Activated CD8-positive, alpha-beta memory T cell treated with anti-CD3 and anti-CD28 coated beads, Interleukin-2, amount 50 U/mL, for 24 hours (primary cell): ENCODE measurements around the gene FBXO11.

Source experiments
- DNase-seq: peaks from one replicate; pipeline ENCODE4 v3.0.0-alpha.2; 2020; ENCODE audit errors: extremely low read depth

The FBXO11 gene

DNA sequence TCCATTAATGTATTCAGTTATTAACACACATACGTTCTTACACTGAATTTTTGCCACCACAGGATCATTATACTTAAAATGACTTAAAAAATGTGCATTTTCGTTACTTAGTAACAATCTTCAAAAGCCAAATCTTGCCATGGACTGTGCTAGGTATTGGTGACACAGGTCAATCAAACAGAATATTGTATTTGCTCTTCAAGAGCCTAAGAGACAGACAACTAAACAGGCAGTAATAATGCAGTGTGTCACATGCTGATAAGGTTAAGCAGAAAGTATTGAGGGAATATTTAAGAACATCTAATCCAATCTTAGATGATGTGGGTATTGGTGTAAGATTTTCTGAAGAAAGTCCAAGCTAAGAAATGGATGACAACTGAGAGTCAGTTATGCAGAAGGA, 56.9 kb downstream of the FBXO11 start:
- DNase-seq: no peak

DNA sequence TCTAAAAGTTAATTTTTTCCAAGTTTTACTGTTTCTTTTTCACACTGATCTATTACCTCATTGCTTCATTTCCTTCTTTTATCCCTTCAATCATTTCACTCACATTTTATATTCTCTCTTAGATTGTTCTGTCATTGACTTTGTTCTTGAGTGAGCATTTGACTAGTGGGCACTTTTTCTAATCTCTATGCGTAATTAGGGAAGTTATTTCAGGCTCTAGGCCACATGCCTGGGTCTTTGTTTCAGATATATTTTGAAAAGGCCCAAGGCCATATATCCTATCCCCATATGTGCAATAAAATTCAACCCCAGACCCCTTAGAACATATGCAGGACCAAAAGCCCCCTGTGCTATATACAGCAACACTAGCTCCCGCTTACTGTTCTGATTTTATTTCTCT, 62.1 kb downstream of the FBXO11 start:
- no peak for DNase-seq

DNA sequence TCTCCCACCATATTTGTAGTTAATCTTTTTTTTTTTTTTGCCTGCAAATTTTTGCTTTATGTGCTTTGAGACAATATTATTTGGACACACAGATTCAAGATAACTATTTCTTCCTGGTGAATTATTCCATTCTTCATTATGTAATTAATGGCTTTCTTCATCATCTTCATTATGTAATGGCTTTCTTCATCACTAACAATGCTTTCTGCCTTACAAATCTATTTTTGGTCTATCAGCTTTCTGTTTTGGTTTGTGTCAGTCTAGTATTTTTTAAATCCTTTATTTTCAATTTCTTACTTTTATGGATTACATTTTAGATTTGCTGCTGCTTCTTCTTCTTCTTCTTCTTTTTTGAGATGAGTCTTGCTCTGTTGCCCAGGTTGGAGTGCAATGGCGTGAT, 62.9 kb downstream of the FBXO11 start:
- DNase-seq: no peak

DNA sequence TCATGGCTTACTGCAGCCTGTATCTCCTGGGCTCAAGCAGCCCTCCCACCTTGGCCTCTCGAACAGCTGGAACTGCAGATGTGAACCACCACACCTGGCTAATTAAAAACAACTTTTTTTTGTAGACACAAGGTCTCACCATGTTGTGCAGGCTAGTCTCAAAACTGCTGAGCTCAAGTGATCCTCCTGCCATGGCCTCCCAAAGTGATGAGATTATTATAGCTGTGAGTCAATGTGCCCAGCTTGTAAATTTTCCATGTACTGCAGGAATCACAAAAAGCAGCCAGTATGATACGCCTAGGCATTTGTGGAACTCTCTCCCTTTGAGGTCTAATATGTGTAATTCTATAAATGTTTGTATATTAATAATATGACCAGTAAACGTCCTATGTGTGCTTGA, 63.5 kb downstream of the FBXO11 start:
- DNase-seq: no peak

DNA sequence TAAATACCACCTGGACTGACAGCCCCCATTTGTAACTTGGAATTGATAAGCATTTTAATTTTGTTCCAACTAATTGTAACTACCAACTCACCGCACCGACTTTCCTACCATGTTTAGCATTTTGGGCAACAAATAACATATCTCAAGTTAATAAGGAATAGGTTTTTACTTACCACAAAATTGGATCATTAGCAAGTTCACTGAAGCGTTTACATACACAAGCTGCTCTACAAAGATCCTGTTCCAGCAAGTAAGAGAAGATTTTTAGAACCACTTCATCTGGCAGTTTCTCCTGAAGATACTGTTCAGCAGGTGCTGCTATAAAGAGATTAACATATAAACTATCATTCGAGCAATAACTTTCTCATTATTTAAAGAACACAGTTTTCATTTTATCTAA, 67.6 kb downstream of the FBXO11 start:
- DNase-seq: no peak

DNA sequence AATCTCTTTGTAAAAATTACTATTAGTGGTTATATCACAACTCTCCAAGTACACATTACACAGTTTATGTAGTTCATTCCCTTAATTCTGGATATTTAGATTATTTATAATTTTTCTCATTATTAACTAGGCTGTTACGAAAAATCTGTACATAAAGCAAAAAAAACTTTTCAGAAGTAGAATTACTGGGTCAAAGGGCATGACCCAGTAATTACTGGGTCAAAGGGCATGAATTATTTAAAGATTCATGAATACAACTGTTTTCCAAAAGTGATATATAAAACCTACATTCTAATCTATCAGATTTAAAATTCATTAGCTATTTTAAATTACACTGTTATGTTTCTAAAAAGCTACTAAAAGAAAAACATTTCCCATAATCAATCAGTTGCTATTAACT, 68.0 kb downstream of the FBXO11 start:
- no peak for DNase-seq

DNA sequence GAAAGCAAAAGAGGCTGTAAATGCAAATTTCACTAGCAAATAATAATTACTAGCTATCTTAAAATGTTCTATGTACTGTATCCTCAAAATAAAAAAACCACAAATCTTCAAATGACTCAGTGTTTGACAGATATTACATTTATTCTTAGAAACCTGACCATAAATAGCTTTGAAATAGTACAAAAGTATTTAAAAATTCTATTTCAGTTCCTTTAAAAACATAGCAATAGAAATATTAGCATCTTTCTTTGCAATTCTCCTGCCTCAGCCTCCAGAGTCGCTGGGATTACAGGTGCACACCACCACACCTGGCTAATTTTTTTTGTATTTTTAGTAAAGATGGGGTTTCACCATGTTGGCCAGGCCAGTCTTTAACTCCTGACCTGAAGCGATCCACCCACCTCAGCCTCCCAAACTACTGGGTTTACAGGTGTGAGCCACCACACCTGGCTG, 72.8 kb downstream of the FBXO11 start:
- DNase-seq: no peak

DNA sequence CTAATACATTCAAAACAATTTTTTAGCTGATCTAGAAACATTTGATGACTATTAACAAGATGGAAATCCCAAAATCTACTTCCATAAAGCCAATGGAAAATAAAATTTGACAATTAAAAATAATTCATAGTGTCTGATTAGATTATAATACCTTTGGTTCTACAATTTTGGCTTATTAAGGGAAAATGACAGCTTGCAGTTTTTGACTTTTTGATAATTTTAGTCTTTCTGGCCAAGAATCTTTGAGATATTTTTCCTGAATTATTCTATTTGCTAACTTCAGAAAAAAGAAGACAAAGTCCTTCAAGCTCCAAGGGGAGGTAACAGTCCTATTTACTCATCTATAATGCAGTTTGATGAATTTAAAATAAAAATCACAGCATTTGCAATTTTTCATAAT, 83.8 kb downstream of the FBXO11 start:
- DNase-seq: no peak

DNA sequence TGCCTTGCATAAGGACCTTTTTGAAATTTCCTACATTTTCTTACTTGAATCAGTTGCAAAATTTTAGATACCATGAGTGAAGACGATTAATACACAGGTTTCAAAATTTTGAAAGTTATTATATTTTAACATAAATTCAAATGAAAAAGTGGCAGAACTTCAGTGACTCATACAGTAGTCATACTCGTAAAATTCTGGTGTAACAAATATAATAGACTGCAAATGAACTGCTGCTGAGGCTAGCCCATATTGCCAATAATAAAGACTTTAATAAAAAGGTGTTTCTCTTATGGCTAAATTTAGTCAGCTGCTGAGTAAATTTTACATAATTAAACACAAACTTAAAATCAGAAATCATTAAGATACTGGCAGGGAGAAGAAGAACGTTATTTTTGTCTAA, 86.5 kb downstream of the FBXO11 start:
- no peak for DNase-seq

DNA sequence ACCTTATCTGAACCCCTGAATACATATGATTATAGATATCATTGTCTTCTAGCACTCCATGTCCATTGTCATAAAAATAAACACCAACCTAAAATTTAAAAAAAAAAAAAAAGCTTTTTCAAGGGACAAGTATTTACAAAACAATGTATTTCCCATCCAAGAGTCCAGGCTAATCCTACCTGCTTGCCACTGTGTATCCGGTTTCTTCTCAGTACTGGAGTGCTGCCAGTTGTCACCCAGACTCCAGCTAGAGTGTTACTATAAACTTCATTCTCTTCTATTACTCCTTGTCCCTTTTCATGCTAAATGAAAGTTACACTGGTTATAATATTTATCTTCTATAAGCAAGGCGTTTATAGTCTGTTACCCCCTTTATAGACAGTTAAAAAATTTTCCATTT, 87.5 kb downstream of the FBXO11 start:
- DNase-seq: no peak

DNA sequence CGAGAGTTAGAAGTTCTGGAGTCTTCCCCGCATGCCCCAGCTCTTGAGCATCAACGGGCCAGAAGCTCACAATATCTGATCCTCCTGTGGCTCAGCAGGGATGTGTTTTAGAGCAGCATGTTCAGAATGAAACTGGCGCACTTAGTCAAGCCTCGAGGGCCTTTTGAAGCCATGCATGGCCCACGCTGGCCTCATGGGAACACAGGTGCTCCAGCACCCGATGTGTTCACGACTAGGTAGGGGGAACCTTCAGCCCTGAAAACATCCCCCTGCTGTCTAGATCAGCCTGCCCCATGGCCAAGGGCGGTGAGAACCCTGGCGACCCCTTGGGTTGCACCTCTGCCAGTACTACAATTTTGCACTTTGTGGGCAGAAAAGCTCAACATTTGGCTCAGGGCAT, 90.5 kb downstream of the FBXO11 start:
- no peak for DNase-seq

DNA sequence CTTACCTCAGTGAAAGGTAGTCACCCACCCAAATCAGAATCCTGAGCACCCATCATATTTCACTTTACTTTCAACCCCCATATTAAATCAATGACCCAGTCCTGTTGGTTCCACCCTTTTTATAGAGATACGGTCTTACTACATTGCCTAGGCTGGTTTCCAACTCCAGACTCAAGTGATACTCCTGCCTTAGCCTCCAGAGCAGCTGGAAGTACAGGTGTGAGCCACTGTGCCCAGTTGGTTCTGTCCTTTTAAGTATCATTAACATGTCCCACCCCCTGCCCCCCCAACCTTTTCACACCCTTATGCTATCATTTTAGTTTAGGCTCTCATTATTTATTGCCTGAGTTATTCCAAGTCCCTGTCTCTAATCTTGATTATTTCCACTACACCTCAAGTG, 94.6 kb downstream of the FBXO11 start:
- DNase-seq: no peak

DNA sequence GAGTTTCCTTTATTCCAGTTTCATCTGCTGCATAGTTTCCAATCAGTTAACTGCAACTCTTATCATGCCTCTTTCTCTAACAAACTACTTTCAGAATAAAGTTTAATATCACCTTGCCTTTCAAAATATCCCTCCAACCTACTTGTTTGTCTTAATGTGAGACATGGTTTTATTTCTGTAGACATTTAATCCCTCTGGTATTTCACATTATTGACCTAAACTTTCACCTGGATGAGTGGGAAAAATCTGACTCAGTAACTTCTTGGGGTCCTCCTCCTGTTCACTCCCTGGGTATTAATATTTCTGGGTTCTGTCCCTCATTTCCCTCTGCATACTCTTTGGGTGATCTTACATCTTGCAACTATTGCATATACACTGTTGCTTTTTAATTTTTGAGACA, 95.4 kb downstream of the FBXO11 start:
- no peak for DNase-seq

DNA sequence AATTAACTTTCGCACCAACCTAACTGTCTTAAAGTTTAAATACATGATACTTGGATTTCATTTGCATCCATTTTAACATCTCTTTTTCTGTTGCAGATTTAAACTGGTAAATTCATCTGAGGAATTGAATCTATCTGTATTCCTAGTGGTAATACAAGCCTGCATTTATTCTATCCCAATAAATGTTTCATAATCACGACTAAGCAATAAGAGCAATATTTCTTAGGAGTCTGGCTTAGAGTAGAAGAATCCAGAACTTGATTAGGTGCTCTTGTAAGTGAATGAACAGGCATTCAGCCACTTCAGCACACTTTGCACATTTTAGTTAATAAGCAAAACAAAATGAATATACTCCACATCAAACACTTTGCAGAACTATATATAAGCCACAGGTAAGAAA, 96.4 kb downstream of the FBXO11 start:
- DNase-seq: no peak

DNA sequence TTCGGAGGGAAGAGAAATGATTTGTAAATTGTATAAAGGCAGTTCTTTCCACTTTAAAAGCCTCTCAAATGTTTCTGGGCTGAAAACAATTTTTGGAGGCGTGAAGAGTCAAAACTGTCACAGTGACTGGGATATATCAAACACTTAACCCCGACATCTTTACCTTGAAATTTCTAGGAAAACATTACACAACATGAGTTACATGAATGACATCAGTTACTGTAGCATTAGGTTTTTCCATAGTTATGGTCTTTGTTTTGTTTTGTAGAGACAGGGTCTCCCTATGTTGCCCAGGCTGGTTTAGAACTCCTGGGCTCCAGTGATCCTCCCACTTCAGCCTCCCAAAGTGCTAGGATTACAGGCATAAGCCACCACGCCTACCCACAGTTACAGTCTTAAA, 97.7 kb downstream of the FBXO11 start:
- DNase-seq: no peak

DNA sequence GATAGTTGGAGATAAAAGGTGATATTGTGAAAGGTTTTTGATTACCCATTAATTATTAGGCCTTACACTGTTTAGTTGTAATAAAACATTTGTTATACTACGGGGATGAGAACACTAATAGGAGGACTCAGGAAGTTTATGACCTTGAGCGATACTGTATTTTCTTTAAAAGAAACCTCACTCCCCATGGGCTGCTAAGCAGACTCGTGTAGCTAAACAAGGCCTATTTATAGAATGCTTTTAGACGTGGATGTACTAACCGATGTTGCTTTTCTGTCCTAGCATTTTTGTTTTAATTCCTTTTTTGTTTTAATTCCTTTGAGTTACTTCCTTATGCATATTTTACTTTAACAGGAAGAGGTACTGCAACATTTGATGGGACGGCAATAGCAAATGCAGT, 100.4 kb downstream of the FBXO11 start:
- no peak for DNase-seq

DNA sequence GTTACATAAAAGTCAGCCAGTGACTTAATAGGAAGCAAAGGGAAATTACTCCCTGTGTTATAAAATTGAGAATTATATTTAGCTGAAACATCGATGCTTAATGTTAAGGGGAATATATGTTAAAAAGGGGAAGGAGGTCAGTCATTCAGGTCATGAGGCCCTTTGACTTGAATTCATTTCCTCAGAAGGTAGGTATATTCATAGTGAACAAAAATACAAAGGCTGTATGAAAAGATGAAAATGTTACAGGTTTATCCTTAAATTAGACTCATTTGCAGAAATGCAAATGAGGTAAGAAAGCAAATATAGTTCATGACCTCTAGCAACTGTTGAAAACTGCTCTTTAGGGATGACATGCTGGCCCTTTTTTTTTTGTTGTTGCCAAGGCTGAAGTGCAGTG, 102.5 kb downstream of the FBXO11 start:
- DNase-seq: no peak

DNA sequence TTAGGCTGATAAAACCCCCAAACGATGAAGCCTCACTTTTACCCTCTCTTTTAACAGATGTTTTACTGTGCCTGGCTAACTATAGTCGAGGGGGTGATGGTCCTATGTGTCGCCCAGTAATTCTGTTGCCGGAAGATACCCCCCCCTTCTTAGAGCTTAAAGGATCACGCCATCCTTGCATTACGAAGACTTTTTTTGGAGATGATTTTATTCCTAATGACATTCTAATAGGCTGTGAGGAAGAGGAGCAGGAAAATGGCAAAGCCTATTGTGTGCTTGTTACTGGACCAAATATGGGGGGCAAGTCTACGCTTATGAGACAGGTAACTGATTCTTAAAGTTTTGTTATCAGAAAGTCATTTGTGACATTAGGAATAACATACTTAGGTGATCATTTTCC, 102.9 kb downstream of the FBXO11 start:
- no peak for DNase-seq

DNA sequence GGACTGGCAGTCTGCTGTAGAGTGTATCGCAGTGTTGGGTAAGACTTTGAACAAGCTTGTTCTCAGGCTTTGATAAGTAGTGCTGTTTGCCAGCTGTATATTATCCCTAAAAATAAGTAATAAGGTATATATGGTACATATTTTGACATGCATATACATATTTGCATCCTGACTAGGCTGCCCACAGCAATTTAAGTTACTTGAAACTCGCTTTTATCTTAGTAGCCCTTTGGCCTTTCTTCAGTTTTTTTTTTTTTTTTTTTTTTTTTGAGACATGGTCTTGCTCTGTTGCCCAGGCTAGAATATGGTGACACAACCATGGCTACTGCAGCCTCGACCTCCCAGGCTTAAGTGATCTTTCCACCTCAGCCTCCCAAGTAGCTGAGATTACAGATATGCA, 105.2 kb downstream of the FBXO11 start:
- no peak for DNase-seq

DNA sequence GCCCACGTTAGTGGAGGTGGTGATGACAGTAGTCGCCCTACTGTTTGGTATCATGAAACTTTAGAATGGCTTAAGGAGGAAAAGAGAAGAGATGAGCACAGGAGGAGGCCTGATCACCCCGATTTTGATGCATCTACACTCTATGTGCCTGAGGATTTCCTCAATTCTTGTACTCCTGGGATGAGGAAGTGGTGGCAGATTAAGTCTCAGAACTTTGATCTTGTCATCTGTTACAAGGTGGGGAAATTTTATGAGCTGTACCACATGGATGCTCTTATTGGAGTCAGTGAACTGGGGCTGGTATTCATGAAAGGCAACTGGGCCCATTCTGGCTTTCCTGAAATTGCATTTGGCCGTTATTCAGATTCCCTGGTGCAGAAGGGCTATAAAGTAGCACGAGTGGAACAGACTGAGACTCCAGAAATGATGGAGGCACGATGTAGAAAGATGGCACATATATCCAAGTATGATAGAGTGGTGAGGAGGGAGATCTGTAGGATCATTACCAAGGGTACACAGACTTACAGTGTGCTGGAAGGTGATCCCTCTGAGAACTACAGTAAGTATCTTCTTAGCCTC, 107.2 kb downstream of the FBXO11 start:
- DNase-seq: no peak

DNA sequence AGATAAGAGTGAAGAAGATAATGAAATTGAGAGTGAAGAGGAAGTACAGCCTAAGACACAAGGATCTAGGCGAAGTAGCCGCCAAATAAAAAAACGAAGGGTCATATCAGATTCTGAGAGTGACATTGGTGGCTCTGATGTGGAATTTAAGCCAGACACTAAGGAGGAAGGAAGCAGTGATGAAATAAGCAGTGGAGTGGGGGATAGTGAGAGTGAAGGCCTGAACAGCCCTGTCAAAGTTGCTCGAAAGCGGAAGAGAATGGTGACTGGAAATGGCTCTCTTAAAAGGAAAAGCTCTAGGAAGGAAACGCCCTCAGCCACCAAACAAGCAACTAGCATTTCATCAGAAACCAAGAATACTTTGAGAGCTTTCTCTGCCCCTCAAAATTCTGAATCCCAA, 107.7 kb downstream of the FBXO11 start:
- DNase-seq: no peak

DNA sequence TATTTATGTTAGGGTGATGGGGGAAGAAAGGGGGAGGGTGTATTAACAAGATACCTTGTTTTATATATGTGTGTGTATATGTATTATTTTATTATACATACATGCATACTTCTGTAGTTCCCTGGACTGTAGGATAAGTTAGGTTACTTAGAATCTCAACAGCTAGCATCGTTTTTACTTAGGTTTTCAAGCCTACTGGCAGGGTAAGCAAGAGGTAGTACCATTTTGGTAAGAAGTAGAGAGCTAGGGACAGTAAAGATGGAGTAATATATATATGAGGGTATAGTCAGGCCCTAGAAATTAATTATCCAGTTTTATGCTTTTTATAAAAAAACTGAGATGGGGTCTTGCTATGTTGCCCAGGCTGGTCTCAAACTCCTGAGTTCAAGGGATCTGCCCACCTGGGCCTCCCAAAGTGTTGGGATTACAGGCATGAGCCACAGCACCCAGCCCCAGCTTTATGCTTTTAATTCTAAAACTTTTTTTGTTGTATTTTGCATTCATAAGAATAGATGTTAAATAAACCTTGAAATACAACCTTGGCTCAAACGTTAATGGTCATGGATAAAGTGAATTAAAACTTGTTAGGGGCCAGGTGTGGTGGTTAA, 110.1 kb downstream of the FBXO11 start:
- DNase-seq: no peak

DNA sequence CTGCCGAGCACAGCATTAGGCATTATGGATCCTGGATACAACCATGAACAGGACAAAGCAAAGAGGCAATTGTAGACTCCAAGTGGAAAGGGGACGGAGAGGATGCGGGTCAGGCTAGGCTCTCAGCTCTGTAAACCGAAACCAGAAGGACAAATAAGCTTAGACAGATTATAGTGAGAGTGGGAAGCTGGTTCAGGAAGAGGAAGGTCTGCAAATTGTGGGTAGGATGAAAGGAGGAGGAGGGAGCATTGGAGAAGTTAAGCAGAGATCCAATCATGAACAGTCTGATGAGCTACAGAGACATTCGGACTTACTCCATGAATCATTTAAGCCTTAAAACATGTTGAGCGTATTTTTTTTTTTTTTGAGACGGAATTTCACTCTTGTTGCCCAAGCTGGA, 120.3 kb downstream of the FBXO11 start:
- no peak for DNase-seq

DNA sequence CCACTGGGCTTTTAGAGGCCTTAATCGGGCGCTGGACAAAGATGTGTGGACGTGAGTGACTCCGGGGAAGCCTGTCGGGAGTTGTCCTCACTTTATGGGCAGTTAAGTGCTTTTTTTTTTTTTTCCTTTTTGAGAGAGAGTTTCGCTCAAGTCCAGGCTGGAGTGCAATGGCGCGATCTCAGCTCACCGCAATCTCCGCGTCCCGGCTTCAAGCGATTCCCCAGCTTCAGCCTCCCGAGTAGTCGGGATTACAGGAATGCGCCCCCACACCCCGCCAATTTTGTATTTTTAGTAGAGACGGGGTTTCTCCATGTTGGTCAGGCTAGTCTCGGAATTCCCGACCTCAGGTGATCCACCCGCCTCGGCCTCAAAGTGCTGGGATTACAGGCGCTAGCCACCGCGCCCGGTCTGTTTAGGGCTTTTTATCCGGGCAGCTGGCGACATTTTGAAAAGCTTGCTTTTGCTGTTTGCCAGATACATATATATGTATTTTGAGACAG, 121.9 kb downstream of the FBXO11 start:
- DNase-seq: no peak
